ENCODE data around the gene SGCA.

The SGCA gene

DNA sequence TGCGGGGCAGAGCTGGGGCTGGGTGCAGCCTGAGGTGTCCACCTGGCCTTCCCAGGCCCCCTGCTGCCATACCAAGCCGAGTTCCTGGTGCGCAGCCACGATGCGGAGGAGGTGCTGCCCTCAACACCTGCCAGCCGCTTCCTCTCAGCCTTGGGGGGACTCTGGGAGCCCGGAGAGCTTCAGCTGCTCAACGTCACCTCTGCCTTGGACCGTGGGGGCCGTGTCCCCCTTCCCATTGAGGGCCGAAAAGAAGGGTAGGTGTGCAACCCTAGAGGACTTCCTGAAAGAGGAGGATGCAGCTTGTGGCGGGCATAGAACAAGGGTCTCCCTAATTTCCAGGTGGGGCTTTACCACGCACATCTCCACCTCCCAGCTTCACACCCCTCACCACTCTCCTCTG is 2.5 kb downstream of the SGCA start:
- DNase-seq, result no peak

DNA sequence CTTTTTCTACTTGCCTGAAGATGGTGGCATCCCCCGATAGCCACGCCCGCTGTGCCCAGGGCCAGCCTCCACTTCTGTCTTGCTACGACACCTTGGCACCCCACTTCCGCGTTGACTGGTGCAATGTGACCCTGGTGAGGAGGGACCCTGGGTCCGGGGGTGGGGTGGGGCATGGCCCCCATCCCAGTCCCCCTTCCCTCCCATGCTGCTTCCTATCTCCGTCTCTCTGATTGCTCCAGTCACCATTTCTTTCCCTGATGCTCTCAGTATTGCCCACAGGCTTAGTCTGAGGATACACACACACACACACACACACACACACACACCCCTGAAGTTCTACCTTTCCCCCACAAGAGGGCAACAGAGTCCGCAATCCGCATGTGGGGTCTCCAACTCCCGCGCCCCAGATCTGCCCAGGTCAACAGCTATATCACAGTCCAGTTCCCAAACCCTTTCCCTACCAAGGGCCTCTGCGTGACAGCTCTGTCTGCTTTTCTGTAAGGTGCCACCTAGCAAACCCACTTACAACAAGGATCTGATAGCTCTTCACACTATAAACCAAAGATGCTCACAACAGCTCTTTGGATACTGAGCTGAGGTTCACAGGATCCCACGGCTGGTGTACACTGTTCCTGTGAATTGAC is 3.4 kb downstream of the SGCA start:
- DNase-seq, result peak; percentile 78

DNA sequence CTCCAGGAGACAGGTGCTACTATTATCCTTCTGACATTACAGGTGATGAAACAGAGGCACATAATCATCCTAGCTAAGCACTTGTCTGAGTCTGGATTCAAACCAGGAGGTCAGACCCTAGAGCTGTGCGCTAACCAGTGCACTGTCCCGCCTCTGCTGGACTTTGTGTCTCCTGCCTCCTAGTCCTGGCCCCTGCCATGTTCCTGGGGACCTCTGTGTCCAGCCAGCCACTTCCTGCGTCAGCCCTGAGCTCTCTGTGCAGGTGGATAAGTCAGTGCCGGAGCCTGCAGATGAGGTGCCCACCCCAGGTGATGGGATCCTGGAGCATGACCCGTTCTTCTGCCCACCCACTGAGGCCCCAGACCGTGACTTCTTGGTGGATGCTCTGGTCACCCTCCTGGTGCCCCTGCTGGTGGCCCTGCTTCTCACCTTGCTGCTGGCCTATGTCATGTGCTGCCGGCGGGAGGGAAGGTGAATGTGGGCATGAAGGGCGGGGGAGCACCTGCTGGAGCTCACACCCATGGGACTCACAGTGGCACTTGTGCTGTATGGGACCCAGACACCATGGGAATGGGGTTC is 4.2 kb downstream of the SGCA start:
- DNase-seq, result no peak

DNA sequence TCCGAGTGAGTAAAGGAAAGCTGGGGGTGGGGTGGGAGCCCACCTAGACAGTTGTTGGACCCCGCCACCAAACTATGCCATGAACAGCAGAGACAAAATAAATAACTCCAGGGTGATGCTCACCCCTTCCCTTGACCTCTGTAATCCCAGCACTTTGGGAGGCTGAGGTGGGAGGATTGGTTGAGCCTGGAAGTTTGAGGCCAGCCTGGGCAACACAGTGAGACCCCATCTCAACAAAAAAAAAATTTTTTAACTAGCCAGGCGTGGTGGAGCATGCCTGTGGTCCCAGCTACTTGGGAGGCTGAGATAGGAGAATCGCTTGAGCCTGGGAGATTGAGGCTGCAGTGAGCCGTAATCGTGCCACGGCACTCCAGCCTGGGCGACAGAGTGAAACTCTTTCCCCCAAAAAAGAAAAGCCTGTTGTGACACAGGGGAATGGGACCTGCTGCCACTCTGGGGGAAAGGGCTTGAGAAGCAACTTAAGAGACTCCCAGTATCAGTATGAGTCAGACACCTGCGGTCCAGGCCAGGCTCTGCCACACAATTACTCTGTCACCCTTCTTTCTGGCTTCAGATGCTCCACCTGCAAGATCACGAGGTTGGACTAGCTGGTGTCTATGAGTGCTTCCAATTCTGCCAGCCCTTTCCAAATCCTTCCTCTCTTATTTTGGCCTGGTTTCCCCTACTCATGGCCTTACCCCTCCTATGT is 5.0 kb downstream of the SGCA start:
- DNase-seq, result no peak

DNA sequence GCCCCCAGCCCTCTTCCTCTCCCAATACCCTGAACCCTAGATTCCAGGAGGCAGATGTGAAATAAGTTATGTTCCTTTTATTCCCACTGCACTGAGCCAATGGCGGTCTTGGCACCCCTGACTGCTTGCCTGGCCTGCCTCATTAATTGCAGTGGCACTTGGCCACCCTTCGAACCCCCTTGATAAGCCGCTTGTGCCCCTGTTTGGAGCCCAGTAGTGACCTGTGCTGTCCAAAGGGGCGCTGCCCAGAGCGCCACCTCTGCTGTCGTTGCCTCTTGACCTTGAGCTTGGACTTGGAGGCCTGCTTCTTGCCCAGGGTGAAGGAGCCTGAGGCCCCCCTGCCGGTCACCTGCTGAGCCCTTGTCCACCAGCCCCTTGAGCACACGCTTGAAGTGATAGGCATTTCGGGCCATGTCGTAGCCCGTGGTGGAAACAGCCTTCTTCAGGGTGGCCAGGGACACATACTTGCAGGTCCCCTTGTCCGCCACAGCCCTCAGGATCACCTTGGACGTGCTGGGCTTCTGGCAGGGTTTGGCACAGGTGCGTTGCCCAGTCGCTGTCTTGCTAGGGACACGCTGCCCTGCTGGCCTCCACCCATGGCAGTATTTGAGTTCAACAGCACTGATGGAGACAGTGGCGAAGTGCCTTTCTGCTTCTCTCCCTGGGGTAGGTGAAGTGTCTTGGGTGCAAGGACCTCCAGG is 5.7 kb downstream of the SGCA start:
- DNase-seq, result no peak

DNA sequence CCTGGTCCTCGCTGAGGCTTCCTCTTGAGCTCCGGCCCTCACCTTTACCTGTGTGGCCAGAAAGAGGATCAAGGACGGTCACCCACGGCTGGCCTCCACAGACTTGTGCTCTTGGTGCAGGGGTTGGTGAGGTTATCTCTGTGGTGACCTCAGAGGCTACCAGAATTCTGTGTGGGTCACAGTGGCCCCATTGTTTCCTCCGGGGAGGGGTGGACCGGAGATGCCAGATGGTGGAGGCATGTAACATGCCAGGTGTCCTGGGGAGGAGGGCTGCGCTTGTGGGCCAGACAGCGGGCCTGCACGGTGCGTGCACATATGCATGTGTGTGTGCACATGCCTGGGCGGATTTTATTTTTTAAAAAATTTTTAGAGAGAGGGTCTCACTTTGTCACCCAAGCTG is 6.3 kb downstream of the SGCA start:
- DNase-seq, result no peak

DNA sequence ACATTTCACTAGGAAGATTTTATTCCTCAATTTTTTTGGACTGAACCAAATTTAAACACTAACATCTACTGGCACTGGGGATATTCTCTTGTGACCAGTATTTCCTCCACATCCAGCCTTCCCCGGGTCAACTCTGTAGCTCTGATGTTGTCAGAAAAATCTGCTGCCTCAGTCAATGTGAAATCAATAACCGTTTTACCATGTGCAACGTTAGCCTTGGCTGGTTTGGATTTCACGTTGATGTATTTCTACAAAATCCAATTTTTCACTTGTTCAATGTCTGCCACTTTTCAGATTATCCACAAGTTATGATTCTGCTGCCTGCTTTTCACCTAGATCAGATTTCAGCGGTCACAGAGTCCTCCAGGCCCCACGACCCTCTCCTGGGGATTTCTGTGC is 7.1 kb downstream of the SGCA start:
- DNase-seq, result no peak

DNA sequence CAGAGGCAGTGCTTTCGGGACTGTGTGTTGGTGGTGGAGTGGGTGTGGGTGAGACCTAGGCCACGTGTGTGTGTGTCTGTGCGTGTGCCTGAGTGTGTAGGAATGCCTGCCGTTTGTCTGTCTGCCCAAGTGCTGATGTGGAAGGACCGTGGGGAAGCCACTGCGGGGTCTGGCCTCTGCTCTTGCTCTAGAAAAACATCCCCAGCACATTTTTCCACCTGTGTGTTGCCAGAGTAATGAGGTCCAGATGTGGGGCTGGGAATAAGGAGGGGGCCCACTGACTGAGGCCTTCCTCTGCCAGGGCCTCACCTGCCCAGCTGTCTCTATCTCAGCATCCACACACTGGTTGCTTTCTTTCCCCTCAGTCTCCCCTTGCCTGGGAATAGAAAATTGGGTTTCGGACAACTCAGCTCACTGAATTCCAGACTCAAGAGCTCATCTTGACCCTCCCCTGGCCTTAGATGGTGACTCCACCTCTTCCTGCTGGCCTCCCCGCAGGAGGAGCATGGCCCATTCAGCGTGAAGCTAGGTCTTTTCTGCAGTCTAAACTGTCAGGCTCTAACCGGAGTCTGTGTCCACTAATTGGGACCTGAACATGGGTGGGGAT is 7.6 kb downstream of the SGCA start:
- no peak for DNase-seq

DNA sequence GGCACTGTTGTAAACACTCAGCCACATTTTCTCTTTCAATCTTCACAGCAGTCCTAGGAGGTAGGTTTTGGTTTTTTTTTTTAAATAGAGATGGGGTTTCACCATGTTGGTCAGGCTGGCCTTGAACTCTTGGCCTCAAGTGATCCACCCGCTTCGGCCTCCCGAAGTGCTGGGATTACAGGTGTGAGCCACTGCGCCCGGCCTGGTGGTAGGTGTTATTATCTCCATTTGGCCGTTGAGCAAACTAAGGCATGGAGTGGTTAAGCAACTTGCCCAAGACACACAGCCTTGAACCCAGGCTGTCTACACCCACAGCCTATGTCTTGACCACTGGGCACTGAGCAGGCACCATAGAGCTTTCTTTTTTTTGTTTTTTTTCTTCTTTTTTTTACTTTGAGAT is 8.6 kb downstream of the SGCA start:
- DNase-seq, result no peak

DNA sequence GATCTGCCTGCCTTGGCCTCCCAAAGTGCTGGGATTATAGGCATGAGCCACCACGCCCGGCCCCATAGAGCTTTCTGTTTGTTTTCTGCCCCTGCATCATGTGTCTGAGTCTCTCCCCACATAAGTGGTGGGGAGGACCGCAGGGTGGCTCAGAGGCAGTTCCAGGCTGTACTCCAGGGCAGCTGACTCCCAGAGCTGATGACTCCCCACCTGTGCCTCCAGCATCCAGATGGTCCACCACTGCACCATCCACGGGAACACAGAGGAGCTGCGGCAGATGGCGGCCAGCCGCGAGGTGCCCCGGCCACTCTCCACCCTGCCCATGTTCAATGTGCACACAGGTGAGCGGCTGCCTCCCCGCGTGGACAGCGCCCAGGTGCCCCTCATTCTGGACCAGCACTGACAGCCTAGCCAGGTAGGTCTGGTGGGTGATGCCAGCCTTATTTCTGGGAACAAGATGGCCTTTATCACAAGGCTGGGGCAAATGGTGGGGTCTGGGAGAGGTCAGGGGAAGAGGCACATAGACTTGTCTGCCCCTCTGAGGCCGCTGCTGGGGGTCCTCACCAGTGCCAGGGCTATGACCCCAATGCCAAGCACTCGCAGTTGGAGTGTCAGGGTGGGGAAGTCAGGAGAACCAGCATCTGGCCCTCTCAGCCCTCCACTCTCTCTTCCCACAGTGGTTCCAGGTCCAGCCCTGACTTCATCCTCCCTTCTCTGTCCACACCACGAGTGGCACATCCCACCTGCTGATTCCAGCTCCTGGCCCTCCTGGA is 9.4 kb downstream of the SGCA start:
- no peak for DNase-seq

DNA sequence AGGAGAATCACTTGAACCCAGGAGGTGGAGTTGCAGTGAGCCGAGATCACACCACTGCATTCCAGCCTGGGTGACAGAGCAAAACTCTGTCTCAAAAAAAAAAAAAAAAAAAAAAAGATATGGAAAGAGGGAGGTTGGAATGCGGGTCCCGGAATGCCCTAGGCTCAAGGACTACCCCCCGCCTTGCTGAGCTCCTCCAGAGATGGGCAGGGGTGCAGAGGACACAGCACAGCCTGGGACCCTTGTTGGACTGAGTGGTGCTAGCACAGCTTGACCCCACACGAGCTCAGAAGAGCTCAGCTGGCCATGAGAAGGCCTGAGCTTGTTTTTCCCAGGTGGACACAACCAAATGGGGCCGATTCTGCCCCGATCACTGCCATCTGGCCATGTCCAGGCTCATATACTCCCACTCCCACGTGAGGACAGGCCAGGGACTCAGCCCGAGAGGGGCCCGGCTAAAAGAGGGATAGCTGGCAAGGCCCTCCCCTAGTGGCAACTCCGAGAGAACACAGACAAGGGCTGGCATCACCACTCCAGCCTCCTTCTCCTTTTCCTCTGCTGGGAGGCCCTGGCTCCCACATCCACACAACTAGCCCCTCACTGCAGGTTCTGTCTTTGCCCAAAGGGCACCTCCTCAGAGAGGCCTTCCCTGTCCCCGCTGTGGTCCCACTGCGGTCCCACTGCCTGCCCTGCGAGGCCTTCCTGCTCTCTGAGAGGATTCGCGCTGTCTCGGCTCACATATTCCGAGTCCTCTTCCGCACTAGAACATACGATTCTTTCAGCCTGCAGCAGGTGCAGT is 11.0 kb downstream of the SGCA start:
- DNase-seq, result no peak

DNA sequence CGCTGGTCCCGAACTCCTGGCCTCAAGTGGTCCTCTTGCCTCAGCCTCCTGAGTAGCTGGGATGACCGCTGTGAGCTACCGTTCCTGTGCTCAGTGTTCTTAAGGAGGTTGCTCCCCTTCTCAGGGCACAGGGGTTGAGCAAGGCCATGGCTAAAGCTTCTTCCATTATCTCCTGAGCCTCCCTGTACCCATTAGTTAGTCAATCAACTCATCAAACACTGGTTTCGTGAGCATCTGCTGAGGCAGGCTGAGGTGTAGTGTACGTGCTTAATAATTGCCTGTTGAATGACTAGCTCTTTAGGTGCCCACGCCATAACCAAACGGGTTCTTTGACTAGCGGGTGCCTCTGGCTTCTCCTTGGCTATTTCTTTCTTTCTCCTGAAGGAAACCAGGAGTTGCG is 11.7 kb downstream of the SGCA start:
- DNase-seq, result no peak

DNA sequence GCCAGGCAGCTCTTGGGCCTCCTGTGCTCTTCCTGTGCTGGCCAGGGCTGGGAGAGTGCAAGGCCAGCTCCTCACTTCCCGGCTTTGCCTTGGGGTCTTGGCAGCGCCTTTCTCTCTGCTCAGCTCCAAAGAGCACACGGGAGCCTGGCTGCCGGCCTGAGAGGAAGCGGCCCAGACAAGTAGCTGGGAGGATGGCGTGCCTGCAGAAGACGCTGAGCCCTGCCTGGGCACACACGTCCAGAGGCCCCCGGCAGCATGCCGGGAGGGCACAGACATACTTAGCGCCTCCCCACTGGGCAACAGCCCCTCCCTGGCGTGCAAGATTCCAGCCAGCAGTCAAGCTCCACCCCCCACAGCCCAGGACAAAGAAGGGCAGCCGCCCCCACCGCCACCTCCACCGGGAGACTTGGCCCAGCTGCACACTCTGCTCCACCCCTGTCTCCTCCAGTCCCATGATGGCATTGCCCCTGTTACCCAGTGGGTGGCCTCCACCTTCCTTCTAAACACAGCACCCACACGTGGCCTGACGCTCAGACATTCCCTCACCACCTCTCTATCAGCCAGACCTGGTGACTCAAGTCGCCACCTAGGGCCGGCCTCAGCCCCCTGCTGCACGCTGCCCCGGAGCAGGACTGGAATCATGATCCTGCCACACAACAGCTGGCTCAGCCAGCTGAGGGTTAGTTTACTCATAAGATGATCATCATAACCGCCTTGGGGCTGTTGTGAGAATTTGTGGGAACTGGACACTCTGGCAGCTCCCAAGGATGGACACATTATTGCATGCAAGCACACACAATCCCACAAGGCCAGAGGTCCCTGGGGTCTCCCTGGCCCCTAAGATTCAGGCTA is 12.4 kb downstream of the SGCA start:
- DNase-seq, result peak; percentile 53

DNA sequence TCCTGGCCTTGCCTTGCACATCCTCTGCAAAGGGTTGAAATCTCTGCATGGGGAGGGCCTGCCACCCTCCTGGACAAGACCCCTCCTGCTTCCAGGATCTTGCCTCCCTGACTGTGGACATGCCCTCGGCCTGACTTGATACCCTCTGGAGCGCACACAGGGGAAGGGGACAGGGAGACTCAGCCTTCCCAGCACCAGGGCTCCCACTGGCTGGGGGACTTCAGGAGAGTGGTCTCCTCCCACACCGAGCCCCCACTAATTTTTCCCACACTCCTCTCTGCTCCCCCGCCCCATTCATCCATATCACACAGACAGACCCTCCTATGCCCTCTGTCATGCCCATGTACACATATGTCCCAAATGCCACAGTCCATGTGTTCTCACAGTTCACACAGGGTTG is 14.3 kb downstream of the SGCA start:
- DNase-seq, result no peak

DNA sequence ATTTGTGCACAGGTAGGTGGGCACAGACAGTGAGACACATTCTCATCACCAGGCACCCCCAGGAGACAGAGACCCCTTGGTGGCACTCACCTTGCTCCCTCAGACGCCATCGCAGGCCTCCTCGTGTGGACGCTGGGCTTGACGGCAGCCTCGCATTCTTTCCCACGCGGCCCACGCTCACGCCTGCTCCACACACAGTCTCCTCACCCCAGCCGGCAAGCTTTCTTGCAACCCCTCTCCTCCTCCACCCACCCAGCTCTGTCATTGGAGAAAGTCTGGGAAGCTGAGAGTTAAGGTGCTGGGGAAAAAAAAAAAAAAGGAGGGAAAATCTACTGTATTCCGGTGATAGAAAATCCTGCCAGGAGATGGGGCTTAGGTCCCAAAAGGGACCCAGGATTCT is 14.8 kb downstream of the SGCA start:
- DNase-seq, result no peak

DNA sequence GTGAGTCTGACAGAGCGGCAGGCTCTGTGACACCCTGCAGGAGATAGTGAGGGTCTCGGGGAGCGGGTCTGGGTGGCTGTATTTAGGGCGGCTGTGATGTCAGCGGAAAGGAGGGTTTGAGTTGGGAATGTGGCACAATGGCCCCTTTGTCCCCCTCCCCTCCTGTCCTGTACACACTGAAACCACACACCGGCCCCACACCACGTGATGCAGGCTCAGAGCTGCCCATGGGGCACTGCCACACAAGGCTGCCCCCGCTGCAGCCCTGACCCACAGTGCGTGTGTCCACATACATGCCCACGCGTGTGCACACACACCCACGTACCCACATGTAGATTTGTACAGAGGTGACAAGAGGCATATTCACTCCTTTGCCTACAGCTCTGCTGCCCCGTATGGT is 15.3 kb downstream of the SGCA start:
- DNase-seq, result no peak

DNA sequence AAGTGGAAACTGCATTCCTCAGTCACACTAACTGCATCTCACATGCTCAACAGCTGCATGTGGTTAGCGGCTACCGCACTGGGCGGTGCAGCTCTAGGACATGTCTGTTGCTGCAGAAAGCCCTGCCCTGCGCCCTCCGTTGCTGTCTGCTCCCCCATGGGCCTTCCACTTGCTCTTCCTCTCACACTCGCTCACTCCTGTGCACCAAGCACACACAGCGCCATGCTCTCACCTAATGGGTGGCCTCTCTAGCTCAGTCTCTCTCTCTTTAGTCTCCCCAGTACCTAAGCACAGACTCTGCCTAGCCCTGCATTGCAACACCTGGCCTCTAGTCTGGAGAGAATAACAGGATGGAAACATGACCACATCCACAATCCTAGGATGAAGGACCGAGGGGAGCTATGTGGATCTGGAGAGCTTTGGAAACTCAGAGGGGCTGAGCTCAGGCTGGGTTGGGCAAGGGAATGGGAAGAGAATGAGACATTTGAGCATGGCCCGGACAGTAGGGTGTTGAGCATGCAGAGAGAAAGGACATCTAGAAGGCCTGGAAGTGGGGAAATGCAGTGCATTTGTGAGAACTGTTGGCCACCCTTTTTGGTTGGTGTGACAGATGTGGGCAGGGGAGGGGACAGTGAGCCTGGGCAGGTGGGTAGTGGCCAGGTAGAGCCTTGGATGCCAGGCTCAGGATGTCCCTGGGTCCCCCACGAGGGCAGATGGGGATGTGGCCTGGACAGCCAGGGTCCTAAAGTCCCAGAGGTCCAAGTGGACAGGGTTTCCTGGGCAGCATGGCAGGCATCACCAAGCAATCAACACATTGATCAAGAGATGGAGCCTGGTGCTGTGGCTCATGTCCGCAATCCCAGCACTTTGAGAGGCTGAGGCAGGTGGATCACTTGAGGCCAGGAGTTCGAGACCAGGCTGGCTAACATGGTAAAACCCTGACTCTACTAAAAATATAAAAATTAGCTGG is 16.1 kb downstream of the SGCA start:
- DNase-seq, result no peak

DNA sequence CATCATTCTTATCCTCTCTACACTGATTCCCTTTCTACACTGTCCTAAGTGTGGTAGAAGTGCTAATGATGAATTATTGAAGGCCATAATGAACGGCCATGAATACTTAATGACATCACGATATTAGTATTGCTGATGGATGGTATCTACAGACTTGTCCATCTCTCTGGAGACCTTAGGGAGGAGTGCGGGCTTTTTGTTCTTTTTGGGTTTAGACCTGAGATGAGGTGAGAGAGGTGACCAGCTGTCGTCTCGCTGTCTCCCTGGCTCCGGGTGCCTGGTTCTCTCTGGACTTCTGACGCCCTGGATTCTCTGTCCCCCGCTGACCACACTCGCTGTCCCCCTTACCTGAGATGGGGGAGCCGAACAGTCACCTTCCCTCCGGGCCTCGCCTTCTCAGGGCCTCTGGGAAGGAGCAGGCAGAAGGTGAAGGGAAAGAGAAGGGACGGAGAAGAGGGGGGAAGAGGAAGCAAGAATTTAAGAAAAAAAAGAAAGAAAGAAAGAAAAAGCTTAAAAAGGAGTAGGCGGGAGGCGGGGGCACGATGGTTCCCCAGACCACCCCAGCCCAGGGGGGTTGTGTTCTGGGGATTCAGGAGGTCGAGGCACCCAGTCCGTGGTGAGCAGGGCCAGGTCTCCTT is 17.1 kb downstream of the SGCA start:
- no peak for DNase-seq

DNA sequence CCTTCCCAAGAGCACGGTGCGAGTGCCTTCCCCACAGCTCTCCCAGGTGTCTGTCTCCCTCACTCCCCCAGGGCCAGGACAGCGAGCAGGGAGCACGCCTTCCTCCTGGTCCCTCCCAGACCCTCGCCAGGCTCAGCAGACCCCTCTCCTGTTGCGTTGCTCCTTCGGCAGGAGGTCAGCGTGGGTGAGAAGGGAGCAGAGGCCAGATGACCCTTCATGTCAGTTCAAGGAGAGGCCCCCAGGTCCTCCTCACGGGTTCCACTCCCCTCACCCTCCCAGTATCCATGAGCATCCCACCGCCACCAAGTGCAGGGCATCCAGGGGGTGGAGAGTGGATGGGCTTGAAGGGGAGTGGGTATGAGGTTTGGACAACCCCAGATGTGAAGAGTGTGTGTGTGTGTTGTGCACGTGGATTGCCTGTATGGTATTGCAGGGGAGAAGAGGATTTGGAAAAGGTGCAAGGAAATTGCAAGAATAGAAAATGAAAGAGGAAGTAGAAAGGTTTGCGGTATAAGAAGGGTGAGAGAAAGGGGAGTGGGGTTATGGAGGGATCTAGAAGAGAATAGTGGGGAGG is 17.7 kb downstream of the SGCA start:
- DNase-seq, result no peak

Data from CD4-positive, alpha-beta T cell treated with Interferon gamma for 1 hour (primary cell).